ENCODE results near the gene YIF1A.
"Not testable (repeated sequence)": the region's sequence is repeated elsewhere in the genome, so short reads cannot be mapped to it uniquely, and the experiment has no call there.

The YIF1A gene

DNA sequence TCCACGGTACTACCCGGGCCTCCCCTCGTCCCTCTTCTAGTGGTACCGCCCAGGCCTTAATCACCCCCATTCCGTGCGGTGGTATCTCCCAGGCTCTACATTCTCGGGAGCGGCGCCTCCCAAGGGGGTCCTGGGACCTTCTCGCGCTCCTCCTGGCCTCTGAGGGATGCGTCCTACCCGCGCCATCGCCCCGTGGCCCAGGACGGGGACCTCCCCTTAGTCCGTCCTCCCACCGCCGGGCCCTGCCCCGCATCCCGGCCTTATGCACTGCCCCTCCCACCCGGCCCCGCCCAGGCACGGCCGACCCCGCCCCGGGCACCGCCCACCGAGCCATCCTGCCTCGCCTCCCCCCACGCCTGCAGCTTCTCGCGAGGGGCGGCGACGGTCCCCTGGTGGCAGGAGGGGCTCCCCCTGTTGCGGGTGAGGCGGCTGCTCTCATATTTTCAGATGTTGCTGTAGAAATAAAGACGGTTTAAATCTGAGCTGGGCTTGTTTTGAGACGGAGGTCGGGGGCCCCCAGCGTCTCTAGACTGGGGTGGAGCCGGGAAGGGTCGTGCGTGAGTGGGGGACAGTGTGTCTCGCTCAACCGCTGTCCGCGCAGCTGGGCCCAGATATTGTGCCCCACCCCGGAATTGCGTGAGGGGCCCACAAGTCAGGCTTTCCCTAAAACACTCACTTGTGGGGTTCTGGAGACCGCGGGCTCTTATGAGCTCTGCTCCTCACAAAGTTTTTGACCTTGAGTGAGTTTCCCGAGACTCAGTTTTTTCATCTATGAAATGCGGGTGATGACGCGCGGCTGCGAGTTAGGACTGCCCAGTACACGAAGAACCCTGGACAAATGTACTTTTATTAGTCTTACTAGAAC, 21.3 kb downstream of the YIF1A start:
- DNase-seq: peak; percentile 83 to 88

DNA sequence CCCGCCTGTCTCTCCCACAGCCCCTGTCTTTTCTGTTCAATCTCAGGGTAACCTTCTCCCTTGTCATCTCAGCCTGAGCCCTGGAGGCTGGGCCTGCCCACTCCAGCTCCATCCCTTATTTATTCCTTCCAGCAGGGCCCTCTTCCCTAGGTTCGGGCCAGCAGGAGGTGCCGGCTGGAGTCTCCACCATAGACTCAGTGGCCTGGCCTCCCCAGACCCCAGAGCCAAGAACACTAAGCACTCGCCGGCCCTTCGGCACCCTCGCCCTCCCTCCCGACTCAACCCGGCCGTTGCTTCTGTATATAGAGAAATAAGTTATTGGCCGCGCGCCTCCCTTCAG, 21.9 kb downstream of the YIF1A start:
- no peak for DNase-seq

DNA sequence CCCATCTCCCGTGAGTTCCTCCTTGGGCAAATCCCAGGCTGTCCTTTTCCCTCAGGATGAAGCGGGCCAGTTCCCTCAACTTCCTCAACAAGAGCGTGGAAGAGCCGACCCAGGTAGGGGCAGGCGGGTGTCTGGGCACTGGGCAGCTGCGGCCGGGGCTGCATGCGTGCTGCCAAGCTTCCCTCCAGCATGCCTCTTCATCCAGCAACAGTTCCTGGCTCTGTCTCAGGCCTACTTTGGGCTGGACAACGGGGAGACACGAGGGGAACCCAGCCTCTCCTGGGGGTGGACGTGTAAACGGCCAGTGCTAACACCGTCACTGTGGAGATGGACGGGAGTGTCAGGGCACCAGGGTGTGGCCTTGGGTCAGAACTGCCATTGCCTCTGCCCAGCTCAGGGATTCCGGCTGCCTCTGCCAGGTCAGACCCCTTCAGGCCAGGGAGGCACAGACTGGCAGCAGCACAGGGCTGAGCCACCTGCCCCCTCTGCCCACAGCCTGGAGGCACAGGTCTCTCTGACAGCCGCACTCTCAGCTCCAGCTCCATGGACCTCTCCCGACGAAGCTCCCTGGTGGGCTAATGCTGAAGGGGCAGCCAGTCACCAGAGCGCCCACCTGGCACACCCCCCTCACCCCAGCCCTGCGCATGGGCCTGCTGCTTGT, 22.4 kb downstream of the YIF1A start:
- DNase-seq: no peak

DNA sequence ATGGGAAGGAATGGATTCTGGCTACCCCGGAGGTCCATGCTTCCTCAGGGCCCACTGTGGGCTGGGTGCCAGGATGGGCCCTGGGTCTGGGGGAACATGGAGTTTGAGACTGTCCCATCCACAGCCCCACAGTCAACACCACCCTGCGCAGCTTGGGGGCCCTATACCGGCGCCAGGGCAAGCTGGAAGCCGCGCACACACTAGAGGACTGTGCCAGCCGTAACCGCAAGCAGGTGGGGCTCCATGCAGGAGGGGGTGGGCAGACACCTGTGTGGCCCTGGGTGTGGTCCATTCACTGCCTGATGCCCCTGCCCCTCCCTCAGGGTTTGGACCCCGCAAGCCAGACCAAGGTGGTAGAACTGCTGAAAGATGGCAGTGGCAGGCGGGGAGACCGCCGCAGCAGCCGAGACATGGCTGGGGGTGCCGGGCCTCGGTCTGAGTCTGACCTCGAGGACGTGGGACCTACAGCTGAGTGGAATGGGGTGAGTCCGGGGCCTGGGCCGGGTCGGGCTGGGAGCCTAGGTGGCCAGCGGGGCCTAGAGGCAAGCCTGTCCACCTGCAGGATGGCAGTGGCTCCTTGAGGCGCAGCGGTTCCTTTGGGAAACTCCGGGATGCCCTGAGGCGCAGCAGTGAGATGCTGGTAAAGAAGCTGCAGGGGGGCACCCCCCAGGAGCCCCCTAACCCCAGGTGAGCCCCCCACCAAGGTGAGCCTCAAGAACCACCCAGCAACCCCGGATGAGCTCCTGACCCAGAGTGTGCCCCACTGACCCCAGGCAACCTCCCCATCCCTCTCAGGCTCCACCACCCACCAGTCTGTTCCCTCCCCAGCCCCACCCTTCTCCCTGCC, 23.2 kb downstream of the YIF1A start:
- no peak for DNase-seq

DNA sequence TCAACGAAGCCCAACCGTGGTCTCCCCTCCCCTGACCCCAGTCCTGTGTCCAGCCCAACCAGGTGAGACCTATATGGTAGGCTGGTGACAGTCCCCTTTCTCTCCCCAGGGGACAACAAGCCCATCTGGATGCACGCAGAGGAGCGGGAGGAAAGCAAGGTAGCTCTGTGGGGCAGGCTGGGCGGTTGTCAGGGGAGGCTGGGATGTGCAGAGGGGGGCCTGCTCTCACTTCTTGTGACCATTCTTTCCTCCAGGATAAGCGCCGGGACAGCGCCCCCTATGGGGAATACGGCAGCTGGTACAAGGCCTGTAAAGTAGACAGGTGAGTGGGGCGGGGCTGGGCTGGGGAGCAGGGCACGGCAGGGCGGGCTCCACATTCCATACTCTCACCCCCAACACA, 24.0 kb downstream of the YIF1A start:
- DNase-seq: peak in 1 of 2 experiments; percentile 20

DNA sequence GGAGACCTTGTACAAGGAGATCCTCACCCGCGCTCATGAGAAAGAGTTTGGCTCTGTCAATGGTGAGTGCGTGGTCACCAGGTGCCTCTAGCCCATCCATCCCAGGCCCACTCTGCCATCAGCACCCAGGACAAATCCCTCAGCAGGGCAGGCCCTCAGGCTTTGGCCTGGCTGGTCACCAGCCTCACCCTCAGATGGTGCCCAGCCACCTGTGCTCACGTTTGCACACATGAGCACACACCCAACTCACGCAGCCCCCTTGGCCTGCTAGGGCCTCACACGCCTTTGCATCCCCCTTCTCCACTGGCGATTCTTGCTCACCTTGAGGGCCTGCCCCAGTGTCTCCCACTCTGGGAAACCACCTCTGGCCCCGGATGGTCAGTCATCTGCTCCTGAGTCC, 24.6 kb downstream of the YIF1A start:
- DNase-seq: no peak

DNA sequence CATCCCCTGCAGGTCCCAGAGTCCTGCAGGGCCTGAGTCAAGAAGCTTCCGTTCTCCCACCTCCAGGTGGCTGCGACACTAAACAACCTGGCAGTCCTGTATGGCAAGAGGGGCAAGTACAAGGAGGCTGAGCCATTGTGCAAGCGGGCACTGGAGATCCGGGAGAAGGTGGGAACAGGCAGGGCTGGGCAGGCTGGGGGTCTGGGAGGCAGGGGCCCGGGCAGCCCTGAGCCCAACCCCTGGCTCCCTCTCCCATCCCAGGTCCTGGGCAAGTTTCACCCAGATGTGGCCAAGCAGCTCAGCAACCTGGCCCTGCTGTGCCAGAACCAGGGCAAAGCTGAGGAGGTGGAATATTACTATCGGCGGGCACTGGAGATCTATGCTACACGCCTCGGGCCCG, 25.2 kb downstream of the YIF1A start:
- DNase-seq: no peak

DNA sequence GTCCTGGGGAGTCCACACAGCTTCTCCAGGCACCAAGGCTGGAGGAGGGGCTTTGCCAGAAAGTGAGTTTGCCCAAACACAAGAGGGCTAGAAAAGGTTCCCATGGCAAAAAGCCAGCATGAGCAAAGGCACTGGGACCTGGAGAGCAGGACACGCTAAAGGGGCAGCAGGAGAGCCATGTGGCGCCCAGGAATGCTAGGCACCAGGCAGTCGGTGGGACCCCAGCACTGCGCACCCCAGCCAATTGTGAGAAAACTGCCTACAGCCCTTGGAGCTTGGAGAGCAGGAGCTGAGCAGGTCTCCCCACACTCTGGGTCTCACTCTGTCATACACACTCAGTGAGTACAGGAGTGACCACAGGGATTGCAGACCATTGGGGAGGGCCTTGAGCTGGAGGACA, 25.7 kb downstream of the YIF1A start:
- no peak for DNase-seq

DNA sequence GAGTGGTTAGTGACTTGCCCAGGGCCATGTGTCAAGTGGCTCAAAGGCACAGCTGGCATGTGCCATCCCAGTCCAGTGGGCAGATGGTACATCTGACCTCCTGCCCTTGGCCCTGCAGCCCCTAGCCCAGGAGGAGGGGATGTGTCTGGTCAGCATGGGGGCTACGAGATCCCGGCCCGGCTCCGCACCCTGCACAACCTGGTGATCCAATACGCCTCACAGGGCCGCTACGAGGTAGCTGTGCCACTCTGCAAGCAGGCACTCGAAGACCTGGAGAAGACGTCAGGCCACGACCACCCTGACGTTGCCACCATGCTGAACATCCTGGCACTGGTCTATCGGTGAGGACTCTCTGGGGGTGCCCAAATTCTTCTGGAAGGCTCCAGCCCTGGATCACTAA, 26.2 kb downstream of the YIF1A start:
- DNase-seq: no peak

DNA sequence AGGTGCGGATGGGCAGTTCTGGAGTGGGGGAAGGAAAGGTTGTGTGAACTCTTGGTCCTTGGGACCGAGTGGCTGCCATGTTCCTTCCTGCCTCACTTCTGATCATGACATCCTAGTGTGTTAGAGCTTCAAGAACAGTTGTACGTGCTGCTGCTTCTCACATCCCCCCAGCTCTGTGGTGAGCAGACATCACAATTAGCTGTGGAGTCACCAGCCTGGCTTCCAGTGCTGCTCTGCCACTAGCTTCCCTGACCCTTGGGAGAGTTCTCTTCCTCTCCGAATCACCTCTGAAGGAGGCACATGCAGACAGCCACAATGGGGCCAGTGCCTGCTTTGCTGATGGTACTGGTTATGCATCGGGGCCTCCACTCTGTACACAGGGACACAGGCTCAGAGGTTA, 26.8 kb downstream of the YIF1A start:
- DNase-seq: no peak

DNA sequence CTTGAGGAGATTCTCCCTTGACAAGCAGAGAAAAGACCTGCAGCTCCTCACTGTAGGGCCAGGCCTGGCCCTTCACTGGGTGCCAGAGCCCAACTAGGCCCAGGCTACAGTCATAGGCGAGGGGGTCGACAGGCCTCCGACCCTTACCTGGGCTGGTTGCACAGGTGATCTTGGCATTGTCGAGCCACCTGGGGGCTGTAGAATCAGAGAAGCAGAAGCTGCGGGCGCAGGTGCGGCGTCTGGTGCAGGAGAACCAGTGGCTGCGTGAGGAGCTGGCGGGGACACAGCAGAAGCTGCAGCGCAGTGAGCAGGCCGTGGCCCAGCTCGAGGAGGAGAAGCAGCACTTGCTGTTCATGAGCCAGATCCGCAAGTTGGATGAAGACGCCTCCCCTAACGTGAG, 27.4 kb downstream of the YIF1A start:
- DNase-seq: no peak

DNA sequence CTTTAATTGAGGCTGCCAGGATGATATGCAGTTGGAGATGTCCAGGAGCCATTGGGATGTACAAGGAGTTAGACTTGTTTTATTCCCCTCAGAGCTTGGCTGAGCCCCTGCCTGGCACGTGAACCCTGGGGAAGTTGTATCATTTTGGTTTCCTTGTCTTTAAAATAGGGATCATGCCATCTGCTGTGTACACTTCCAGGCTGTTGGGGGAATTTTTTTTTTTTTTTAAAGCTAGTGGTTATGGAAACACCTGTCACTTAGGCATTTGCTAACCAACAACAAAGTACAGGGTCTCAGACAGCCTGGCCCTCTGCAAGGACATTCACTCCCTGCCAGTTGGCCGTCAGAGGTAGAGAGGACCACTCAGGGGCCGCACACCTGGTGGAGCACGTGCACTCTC, 29.0 kb downstream of the YIF1A start:
- DNase-seq: no peak

DNA sequence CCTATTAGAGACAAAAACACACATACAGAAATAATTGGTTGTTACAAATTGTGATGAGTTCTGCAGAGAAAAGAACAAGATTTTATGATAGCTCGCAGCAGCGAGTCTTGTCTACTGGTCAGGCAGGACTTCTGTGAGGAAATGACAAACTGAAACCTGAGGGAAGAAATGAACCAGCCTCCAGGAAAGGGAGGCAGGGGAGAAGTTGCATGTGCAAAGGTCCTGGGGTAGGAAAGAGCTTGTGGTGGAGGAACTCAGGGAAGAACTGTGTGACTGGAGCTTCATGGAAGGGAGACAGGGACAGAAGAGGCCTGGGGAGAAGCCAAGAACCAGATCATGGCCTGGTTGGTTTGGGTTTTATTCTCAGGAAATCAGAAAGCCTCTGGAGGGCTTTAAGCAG, 29.7 kb downstream of the YIF1A start:
- no peak for DNase-seq

DNA sequence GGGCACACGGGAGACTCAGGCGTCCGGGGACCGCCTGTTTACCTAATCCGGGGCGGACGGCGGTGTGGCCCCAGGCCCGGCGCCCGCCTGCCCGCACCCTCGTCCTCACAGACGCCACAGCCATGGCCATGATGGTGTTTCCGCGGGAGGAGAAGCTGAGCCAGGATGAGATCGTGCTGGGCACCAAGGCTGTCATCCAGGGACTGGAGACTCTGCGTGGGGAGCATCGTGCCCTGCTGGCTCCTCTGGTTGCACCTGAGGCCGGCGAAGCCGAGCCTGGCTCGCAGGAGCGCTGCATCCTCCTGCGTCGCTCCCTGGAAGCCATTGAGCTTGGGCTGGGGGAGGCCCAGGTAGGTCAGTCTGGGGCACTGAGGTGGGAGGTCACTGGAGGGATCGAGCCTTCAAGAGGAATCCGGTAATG, 30.5 kb downstream of the YIF1A start:
- DNase-seq: no peak

DNA sequence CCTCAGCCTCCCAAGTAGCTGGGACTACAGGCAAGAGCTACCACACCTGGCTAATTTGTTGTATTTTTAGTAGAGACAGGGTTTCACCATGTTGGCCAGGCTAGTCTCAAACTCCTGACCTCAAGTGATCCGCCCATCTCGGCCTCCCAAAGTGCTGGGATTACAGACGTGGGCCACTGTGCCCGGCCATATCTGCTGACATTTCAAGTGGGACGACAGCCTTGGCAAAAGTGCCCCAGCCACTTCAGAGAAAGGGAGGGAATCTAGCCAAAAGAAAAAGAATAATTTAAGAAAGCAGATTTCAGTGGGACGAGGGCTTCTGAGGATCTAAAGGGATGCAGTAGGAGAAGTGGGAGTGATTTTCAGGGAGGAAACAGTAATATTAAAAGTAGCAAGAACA, 35.9 kb downstream of the YIF1A start:
- DNase-seq: not testable (repeated sequence)

DNA sequence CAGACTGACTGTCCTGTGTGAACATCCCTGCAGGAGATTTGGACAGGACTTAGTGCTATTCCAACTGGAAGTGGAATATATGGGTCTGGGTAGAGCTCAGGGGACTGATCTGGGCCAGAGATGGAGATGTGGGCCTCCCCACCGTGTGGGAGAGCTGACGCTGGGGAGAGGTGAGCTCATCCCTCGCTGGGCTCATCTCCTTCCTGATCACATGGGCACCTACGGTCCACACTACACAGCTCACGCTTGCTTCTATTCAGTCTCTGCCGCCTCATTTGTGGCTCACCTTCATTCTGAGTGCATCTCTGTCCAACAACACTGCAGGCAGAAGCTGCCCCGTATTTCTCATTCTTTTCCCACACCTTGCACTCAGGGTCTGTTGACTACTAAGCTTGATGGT, 37.1 kb downstream of the YIF1A start:
- DNase-seq: no peak

DNA sequence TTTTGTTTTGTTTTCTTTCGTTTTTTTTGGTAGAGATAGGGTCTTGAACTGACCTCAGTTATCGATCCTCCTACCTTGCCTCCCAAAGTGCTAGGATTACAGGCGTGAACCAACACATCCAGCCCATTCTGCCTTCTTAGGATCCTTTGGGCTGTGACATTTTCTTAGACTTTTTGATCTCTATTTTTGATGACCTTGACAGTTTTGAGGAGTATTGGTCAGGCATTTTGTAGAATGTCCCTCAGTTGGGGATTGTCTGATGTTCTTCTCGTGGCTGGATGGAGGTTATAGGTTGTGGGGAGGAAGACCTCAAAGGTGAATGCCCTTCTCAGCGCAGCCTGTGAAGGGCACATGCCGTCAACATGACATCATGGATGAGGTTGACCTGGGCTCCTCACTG, 40.0 kb downstream of the YIF1A start:
- DNase-seq: no peak

DNA sequence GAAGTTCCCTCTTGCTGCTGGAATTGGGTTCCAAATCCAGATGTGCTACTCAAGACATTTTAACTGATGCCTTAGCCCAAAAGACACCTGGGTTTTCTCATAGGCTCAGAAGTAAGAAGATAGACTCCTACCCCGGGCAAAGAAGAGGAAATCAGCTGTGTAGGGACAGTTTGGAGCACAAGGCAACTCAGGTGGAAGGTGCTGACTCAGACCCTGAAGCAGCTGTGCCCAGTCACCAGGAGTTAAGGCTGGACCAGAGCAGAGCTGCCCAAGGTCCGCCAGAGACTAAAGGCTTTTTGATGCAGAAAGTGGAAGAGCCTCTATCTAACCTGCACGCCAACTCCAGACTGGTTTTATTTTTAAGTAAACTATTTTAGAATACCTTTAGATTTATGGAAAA, 41.1 kb downstream of the YIF1A start:
- DNase-seq: no peak

DNA sequence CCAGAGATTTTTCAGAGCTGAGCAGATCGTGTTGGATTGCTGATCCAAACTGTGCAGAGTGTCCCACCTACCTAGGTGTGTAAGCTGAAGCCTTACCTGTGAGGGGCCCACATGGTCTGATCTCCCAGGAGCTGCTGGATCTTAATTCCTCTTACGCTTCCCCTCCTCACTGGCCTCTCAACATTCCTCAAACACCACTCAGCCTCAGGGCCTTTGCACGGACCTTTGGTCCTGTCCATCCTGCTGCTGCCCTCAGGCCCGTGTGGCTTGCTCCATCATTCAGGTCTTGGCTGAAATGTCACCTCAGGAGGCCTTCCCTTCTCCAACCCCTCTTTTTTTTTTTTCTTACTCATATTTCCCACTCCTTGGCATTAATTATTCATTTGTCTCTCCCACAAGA, 41.6 kb downstream of the YIF1A start:
- no peak for DNase-seq

DNA sequence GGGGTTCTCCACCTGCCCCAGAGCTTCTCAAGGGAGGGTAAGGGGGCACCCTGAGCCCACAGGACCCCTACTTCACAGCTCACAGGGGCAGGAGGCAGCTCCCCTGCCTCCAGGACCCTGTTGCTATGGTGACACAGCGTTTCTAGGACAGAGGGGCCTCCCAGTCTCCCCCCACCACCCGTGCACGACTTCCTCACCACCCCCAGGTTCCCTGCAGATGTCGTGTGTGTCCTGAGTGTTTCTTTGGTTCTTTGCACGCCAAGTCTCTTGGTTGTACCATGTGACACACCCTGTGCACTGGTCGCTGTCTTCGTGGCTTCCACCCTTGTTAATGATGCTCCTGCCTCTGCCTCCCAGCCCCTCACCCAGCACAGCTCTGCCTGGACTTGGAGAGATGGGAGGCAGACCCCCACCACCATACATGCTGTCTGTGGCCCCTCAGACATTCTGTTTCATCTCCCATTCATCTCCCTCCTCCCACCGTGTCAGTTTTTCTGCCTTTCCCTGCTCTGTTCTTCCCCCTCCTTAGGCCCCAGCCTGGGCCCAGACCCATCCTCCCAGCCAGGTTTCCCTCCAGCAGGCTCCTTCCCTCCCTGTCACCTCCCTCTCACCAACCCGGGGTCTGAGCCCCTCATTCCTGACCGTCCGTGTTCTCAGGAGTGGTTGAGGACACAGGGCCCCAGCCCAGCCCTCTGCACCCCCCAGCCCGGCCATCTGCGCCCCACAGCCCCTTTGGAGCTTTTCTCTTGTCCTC, 45.0 kb downstream of the YIF1A start:
- DNase-seq: no peak

DNA sequence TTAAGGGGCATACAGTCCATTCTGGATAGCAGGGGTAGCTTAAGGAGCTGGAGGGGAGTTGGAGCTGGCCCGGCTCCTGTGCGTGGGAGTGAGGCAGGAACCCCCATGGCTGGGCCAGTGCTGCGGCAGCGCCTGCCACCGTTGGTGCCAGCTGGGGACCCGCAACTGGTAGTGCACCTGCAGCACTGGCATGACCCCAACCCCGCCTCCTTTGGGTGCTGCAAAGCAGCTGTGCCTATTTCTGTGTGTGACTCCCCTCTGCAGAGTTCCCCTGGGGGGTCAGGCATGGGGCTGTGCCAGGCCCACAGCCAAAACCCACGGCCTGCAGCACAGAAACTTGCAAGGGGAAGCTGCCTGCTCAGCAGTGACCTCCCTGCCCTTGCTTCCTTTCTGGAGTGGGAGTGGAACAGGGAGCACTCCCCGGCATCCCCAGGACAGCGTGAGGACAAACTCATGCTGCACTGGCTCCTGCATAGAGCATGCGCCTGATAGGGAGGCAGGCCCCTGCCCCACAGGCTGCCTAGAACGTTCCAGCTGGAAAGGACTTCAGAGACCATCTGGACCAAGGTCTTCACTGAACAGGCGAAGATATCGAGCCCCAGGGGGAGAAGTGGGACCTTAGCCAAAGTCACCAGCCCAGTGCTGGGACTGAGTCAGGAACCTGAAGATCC, 46.7 kb downstream of the YIF1A start:
- DNase-seq: no peak

DNA sequence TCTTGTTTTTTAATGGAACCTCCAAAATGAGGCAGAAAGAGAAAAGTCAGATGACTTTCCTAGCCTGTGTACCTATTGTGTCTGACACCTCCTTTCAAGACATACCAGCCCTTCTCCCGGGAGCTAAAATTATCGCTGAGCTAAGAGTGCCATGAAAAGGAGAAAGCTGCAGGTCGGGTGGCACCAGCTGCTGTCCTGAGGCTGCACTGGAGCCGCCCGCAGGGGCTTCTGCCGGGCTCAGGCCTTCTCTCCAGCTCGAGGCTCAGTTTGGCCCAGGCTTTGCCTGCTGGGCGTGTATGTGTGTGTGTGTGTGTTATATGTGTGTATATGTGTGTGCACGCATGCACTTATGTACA, 48.2 kb downstream of the YIF1A start:
- no peak for DNase-seq

Data from NCI-H1930 (cell line).